Measurements from ENCODE around the gene KRTAP12-2. TPM values are rescaled to one million over a fixed set of nuclear protein-coding genes. Genes with fewer than 3 reads are reported as not detected.
"Not testable (repeated sequence)": the region's sequence is repeated elsewhere in the genome, so short reads cannot be mapped to it uniquely, and the experiment has no call there.

KRTAP12-2 gene
- polyA plus RNA-seq, 1 donor from 2014 or later: not detected

DNA sequence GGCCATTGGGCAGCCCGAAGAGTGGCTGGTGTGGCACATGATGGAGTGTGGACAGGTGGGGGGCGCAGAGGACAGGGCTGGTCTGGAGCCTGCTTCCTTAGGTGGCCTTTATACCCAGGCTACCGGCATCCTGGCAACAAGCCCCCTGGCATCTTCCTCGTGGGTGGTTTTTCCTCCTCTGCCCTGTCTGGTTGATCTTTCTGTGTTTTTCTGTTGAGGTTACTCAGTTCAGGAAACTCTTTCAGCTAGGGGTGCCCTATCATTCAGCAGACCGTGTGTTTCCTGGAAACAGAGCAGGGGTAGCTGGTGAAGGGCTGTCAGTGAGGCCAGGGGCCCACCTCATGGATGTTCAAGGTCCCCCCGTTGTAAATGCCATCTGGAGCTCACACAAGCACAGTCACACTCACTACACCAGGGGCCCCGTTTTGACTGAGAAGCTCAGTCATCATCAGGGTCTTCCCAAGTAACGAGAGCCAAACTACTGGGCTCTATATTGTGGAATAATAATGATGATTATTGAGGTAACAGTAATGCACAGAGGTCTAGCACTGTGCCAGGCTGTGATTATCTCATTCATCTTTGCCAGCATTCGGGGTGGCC, 12.1 kb downstream of the KRTAP12-2 start, which contains the start of gene KRTAP12-4:
Gene KRTAP12-4 (minus strand): TSS at position 84 of the 600 bp plus-strand sequence. CDS start 45 bp downstream, at position 39.
- H3K27ac Mint-ChIP-seq: no peak within 1 kb of the TSS
- H3K27me3 Mint-ChIP-seq: peaks cover 33% of the 10 kb centered on the region
- peaks cover 5% of the 10 kb centered on the region for H3K36me3 Mint-ChIP-seq
- H3K4me1 Mint-ChIP-seq: peaks cover 8 to 12% (median 10%) of the 10 kb centered on the region in 3 donors
- H3K9me3 Mint-ChIP-seq: peaks cover 3 to 22% (median 17%) of the 10 kb centered on the region in 3 donors
- peak within 1 kb of the TSS in 1 of 4 donors; percentile 22 for H3K4me3 Mint-ChIP-seq

- H3K4me1 Mint-ChIP-seq: peaks cover 8 to 12% (median 10%) of the 10 kb centered on the region in 3 donors
- H3K4me3 Mint-ChIP-seq: no peak overlapping the region
These were observed 12.8 kb downstream of the KRTAP12-2 start for GRCh38 chr21:44653656-44654575.

DNA sequence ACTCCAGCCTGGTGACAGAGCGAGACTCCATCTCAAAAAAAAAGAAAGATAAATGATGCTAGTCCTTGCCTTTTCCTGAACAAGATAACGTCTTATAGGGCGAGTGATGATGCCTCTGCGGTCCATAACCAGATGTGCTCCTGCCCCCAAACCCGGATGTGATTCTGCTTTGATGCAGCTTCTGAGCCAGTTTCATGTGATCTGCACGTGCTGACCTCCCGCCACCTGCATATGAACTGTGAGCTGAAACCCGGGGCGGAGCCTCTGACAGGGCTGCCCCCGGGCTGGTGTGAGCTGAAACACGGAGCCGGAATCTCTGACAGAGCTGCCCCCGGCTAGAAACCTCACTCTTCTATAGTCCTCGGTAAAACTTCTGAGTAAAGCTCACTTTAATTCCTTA, 13.6 kb downstream of the KRTAP12-2 start:
- peaks cover 7 to 8% (median 8%) of the 10 kb centered on the region in 3 donors for H3K4me1 Mint-ChIP-seq
- peak overlapping the region in 1 of 4 donors; percentile 47 for H3K4me3 Mint-ChIP-seq
- H3K27me3 Mint-ChIP-seq: peaks cover 27% of the 10 kb centered on the region
- peaks cover 5% of the 10 kb centered on the region for H3K36me3 Mint-ChIP-seq
- H3K27ac Mint-ChIP-seq: no peak overlapping the region
- H3K9me3 Mint-ChIP-seq: peaks cover 3 to 22% (median 17%) of the 10 kb centered on the region in 3 donors

More at GRCh38 chr21:44653656-44654575, 12.8 kb downstream of the KRTAP12-2 start:
- Mint-ChIP-seq H3K27me3 (peaks cover 31% of the 10 kb centered on the region), H3K27ac (no peak overlapping the region), H3K36me3 (peaks cover 5% of the 10 kb centered on the region), H3K9me3 (peaks cover 3 to 22% (median 17%) of the 10 kb centered on the region in 3 donors)

GRCh38 chr21:44650973-44651675, 15.6 kb downstream of the KRTAP12-2 start:
- Mint-ChIP-seq H3K27me3 (peaks cover 21% of the 10 kb centered on the region), H3K4me3 (no peak overlapping the region), H3K9me3 (peaks cover 0 to 9% (median 1%) of the 10 kb centered on the region in 3 donors), H3K4me1 (no peaks in the 10 kb centered on the region), H3K36me3 (peaks cover under 1% of the 10 kb centered on the region), H3K27ac (peak overlapping the region in 1 of 3 donors; percentile 5)

- Mint-ChIP-seq H3K36me3 (no peaks in the 10 kb centered on the region), H3K27me3 (peaks cover 19% of the 10 kb centered on the region), H3K9me3 (peaks cover 0 to 3% (median 0%) of the 10 kb centered on the region in 3 donors), H3K27ac (peak overlapping the region in 1 of 3 donors; percentile 71), H3K4me3 (no peak overlapping the region), H3K4me1 (no peaks in the 10 kb centered on the region)
These were observed 16.3 kb downstream of the KRTAP12-2 start for GRCh38 chr21:44650265-44650972.

DNA sequence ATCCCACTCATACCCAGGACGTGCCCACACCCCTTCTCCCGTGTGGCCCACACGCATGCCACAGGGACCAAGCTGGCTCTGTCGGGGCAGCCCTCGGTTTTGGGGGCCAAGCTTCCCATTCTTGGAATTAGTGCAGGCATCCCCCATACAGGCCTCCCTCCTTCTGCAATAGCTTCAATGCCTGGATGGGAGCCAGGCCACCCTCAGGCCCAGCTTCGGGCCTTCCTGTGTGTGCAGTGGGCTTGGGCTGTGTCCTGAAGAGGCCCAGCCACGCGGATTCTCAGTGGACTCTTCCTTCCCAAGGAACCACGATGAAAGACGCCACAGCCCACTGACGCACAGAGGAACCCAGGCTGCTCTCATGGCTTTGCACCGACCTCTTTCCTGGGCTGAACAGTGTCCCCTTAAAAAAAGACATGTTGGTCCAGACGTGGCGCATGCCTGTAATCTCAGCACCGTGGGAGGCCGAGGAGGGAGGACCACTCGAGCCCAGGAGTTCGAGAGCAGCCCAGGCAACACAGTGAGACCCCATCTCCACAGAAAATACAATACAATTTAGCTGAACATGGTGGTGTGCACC, 17.1 kb downstream of the KRTAP12-2 start:
- no peak overlapping the region for H3K4me3 Mint-ChIP-seq
- peaks cover 3% of the 10 kb centered on the region for H3K36me3 Mint-ChIP-seq
- H3K27me3 Mint-ChIP-seq: peaks cover 18% of the 10 kb centered on the region
- H3K27ac Mint-ChIP-seq: no peak overlapping the region
- H3K9me3 Mint-ChIP-seq: peaks cover 4 to 8% (median 6%) of the 10 kb centered on the region in 3 donors
- no peaks in the 10 kb centered on the region for H3K4me1 Mint-ChIP-seq

DNA sequence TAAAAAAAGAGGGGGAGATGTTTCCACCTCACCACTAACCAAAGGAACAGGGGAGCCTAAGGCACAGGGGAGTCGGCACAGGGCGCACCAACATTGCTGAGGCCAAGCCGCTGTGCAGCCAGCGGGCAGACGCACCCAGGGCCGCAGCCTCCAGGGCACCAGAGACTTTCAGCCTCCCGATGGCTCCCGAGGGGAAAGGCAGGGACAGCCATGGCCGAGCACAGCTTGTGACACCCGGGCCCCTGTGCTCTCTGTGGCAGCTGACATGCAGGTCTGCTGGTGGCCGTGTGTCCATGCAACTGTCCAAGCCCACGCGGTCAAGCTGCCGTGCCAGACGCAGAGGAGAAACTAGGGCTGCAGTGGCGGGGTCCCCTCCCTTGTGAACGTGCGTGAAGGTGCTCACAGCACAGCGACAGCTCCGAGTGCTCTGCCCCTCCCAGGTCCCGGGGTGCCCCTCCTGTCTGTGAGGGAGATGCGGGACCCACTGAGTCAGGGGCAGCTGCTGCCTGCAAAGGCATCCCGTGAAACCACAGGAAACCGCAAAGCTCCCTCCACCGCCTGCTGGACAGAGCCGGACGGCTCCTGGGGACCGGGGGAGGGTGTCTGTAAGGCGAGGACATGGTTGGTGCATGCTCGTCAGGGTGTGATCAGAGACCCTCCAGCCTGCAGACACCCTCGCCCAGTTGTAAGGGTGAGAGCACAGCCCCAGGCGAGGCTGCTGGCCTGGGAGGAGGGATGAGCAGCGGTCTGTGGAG, 18.0 kb downstream of the KRTAP12-2 start:
- H3K4me1 Mint-ChIP-seq: no peaks in the 10 kb centered on the region
- H3K27ac Mint-ChIP-seq: no peak overlapping the region

GRCh38 chr21:44647222-44647552, 19.5 kb downstream of the KRTAP12-2 start:
- Mint-ChIP-seq H3K27ac (no peak overlapping the region), H3K9me3 (peaks cover 10 to 25% (median 10%) of the 10 kb centered on the region in 3 donors), H3K4me3 (no peak overlapping the region), H3K4me1 (no peaks in the 10 kb centered on the region), H3K36me3 (peaks cover 5% of the 10 kb centered on the region), H3K27me3 (peaks cover 17% of the 10 kb centered on the region)

More for the DNA sequence above, 18.0 kb downstream of the KRTAP12-2 start:
- H3K9me3 Mint-ChIP-seq: peaks cover 7 to 14% (median 7%) of the 10 kb centered on the region in 3 donors
- no peak overlapping the region for H3K4me3 Mint-ChIP-seq
- H3K27me3 Mint-ChIP-seq: peaks cover 17% of the 10 kb centered on the region
- H3K36me3 Mint-ChIP-seq: peaks cover 5% of the 10 kb centered on the region

- H3K4me1 Mint-ChIP-seq, H3K36me3 Mint-ChIP-seq, H3K27ac Mint-ChIP-seq: not testable (repeated sequence)
- peaks cover 17% of the 10 kb centered on the region for H3K27me3 Mint-ChIP-seq
- peaks cover 10 to 26% (median 10%) of the 10 kb centered on the region in 3 donors for H3K9me3 Mint-ChIP-seq
- H3K4me3 Mint-ChIP-seq: peak within 1 kb of the TSS in 2 of 4 donors; percentile 65 to 82
These were observed 20.1 kb downstream of the KRTAP12-2 start, which contains the start of gene KRTAP10-11 for GRCh38 chr21:44646366-44647221. TSS of gene KRTAP10-11 (plus strand) at chr21:44646414. CDS start at chr21:44646459, 45 bp downstream.

DNA sequence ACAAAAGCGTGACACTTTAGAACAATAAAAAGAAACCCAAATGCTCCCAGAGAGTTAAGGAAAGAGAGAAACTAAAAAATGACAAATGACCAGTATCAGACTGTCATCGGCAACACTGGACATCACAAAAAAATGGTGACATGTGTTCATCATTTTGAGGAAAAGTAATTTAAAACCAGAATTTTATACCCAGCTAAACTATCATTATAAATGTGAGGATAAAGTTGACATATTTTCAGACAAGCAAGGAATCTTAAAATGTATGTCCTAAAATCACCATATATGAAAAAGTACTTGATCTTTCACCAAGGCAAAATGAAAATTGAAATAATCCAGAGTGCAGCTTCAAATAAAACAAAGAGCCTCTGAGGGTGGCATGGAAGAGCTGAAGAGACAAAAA, 21.8 kb downstream of the KRTAP12-2 start:
- H3K4me3 Mint-ChIP-seq: no peak overlapping the region
- peaks cover 12% of the 10 kb centered on the region for H3K27me3 Mint-ChIP-seq

DNA sequence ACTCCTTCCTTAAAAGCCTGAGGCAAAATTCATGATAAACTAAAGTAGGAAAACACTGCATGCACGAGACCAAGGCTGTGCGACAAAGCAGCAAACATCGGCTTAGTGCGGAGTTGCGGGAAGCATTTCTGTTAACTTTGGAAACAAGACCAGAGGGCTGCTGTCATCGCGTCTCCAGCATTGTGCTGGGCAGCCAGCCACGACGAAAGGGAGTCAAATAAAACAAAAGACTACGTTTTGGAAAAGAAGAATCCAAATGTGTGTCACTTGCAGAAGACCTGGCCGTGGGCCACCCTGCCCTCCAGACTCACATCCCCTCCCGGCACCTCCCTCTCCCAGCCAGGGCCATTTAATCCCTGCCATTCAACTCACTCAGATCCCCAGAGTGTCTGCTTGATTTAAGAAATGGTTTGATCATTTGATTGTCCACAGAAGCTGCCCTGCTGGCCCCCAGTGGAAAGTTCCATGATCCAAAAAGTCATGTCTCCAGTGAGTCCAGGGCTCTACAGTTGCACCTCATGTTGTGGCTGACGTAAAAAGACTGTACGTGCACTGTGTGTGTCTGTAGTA, 22.9 kb downstream of the KRTAP12-2 start:
- Mint-ChIP-seq H3K9me3 (peaks cover 12 to 35% (median 16%) of the 10 kb centered on the region in 3 donors), H3K27ac (no peak overlapping the region), H3K36me3 (peaks cover 5% of the 10 kb centered on the region)

More for the DNA sequence above, 21.8 kb downstream of the KRTAP12-2 start:
- Mint-ChIP-seq H3K36me3 (peaks cover 5% of the 10 kb centered on the region), H3K27ac (no peak overlapping the region), H3K4me1 (peaks cover 0 to 1% (median 0%) of the 10 kb centered on the region in 3 donors), H3K9me3 (peaks cover 10 to 34% (median 14%) of the 10 kb centered on the region in 3 donors)

GRCh38 chr21:44640761-44641160, 26.0 kb downstream of the KRTAP12-2 start:
- H3K27ac Mint-ChIP-seq: no peak overlapping the region
- H3K9me3 Mint-ChIP-seq: peaks cover 12 to 35% (median 16%) of the 10 kb centered on the region in 3 donors
- no peak overlapping the region for H3K4me3 Mint-ChIP-seq
- H3K27me3 Mint-ChIP-seq: peaks cover 14% of the 10 kb centered on the region
- H3K4me1 Mint-ChIP-seq: peaks cover 0 to 1% (median 0%) of the 10 kb centered on the region in 3 donors
- H3K36me3 Mint-ChIP-seq: peaks cover 5% of the 10 kb centered on the region

More for the DNA sequence above, 22.9 kb downstream of the KRTAP12-2 start:
- peaks cover 18% of the 10 kb centered on the region for H3K27me3 Mint-ChIP-seq
- H3K4me1 Mint-ChIP-seq: peaks cover 0 to 1% (median 0%) of the 10 kb centered on the region in 3 donors
- peak overlapping the region in 1 of 4 donors; percentile 13 for H3K4me3 Mint-ChIP-seq
